ENCODE measurements around the gene RAB40AL.

Gene RAB40AL

GRCh38 chrX:102979536-102979935, 42.5 kb downstream of the RAB40AL start:
- DNase-seq (ENCODE audit: low read depth in 1 of 2, low spot score in 1 of 2) = no peak

GRCh38 chrX:102983205-102983604, 46.1 kb downstream of the RAB40AL start:
- DNase-seq (ENCODE audit: low read depth in 1 of 2, low spot score in 1 of 2) = no peak

DNA sequence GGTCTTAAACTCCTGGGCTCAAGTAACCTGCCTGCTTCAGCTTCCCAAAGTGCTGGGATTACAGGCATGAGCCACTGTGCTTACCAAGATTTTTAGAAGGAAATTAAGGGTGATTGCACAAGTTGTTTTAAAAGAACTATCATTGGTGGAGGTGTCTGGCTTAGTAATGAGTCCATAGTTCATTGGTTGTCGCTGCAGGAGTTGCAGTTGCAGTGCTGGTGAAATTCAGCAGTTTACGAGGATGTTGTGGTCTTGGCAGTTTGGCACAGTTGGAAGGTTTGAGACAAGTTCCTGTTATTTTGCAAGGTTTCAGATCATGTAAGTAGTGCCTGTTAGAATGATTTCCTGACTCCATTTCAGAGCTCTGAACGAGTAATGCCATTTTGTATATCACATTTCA, 48.1 kb downstream of the RAB40AL start:
- no peak for DNase-seq (ENCODE audit: low read depth in 1 of 2, low spot score in 1 of 2)

Data from stimulated activated CD4-positive, alpha-beta T cell treated with anti-CD3 and anti-CD28 coated beads, Interleukin-15, amount 100 ng/mL, for 1 hour (primary cell).